NCI-H2196 (cell line): ENCODE data around the gene DENND2A.
"Not testable (repeated sequence)": the region's sequence is repeated elsewhere in the genome, so short reads cannot be mapped to it uniquely, and the experiment has no call there.

Experiments
- DNase-seq: peaks from one replicate; lab custom pipeline; 2025; ENCODE audit not compliant: unreplicated experiment; lab: John Stamatoyannopoulos, UW

DENND2A gene

DNA sequence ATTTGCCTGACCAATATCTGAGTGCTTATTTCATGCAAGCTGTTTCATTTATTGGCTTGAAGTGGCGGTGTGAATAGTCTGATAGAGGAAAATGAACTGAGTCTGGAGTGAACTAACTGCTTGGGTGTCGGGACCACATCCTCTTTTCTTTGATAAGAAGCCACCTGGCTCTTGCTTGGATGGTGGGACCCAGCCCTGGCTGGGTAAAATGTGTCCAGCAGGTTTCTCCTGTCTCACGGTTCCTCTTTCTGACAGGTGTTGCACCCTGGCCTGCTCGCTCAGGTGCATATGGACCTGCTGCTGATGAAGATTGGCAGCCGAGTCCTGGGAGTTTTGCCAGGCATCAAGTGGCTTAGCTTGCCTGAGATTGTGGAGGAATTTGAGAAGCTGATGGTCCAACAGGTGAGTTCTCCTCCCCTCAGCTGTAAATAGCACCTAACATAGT, 33.8 kb upstream of the DENND2A start:
- peak; percentile 21 for DNase-seq

DNA sequence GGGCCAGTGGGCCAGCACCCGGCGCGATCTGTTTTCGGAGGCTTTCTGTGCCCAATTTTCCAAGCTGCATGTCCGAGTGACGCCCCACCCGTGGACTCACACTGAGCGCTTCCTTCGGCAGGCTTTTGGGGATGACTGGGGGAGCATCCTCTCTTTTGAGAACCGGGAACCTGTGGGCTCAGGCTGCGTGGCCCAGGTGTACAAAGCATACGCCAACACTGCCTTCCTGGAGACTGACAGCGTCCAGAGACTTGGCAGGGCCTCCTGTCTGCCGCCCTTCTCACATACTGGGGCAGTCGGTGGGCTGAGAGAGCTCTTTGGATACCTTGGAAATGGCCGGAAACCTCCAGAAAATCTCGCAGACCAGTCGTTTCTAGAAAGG, 33.2 kb upstream of the DENND2A start:
- DNase-seq = no peak

DNA sequence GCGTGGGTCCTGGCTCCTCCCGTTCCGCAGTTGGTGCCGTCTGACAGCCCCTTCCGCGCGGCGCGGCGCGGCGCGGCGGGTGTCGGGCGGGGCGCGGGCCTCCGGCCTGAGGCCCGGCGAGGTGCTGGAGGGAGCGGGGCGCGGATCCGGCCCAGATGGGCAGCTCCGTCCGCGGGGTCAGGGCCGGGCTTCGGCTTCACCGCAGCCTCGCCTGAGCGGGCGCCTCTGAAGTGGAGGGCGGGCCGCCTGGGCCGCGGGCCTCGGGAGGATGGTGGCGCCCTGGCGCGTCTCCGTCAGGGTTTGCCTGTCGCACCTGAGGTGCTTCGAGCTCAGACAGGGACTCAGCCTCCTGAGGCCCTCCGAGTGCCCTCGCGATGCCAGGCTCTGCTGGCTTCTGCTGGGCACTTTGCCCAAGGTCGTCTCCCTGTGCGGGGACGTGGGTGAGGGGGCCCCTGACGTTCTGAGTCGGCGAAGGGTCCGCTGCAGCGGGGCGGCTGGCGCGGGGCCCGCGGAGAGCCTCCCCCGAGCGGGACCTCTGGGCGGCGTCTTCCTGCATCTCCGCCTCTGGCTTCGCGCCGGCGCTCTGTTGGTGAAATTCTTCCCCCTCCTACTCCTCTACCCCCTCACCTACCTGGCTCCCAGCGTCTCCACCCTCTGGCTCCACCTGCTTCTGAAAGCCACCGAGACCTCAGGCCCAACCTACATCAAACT, 32.6 kb upstream of the DENND2A start:
- DNase-seq = peak; percentile 58

DNA sequence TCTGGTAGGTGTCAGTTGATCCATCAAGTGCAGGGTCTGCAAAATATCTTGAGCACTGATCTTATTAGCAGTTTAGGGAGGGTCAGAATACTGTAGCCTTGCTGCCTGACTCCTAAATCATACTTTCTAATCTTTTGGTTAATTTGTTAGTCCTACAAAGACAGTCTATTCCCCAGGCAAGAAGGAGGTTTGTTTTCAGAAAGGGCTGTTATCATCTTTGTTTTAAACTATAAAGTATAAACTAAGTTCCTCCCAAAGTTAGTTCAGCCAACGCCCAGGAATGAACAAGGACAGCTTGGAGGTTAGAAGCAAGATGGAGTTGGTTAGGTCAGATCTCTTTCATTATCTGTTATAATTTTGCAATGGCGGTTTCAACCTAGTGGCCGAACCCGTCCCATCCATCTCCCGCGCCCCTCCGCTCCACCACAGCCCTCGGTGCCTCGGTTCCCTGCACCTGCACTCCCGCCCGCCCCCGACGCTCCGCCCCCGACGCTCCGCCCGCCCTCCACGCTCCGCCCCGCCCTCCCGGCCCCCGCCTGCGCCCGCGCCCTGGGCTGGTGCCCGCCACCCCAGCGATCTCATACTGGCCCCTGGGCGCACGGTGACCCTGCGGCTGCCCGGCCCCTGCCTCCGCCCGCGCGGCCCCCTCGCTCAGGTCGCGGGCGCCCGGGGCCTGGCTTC, 31.9 kb upstream of the DENND2A start, which contains the start of gene ADCK2:
TSS of gene ADCK2 (plus strand) at position 564 of the 681 bp plus-strand sequence. CDS start 386 bp downstream, outside the sequence.
- peak; percentile 53 for DNase-seq

DNA sequence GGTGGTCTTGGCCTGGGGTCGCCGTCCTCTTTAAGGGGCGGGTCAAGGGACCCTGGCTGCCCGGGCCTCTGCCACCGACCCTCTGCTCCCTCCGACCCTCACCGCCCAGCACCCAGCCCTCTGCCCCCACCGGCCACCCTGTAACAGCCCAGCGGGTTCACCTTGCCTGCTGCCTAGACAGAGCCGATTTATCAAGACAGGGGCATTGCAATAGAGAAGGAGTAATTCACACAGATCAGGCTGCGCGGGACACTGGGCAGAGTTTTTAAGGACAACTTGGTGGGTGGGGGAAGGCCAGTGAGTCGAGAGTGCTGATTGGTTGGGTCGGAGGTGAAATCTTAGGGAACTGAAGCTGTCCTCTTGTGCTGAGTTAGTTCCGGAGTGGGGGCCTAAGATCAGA, 31.4 kb upstream of the DENND2A start:
- no peak for DNase-seq

DNA sequence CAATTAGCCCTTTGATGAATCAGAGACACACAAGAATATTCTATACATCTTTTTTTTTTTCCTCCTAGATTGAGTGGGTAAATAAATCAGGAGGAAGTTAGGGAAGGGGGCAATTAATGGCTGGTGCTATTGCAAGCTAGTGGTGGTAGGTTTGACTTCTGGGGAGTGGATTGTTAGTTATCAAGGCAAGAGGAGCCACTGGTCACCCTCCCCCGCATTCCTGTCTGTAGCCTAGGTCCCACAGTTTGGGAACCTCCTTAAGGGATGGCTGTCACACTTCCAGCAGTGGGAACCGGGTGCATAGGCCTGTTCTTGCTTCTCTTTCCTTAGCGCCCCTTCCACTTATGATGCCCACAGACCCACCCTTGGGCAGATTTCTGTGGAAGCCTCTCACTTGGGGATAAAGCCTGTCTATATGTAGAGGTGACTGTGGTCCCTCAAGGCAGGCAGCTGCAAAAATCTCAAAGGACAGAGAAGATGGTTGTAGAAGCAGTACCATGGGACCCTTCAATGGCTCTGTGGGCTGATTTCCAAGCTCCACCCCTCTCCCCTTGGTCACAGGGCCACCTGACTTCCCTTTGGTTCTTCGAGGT, 29.8 kb upstream of the DENND2A start:
- no peak for DNase-seq

DNA sequence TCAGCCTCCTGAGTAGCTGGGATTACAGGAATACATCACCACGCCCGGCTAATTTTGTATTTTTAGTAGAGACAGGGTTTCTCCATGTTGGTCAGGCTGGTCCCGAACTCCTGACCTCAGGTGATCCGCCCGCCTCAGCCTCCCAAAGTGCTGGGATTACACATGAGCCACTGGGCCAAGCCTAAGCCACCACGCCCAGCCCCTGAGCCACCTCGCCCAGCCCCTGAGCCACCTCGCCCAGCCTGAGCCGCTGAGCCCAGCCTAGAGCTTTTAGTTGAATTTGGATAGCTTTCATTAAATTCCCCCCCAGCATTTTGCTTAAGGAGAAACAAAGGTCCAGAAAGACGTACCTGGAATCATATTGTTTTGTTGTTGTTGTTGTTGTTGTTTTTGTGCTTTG, 29.2 kb upstream of the DENND2A start:
- DNase-seq = not testable (repeated sequence)

DNA sequence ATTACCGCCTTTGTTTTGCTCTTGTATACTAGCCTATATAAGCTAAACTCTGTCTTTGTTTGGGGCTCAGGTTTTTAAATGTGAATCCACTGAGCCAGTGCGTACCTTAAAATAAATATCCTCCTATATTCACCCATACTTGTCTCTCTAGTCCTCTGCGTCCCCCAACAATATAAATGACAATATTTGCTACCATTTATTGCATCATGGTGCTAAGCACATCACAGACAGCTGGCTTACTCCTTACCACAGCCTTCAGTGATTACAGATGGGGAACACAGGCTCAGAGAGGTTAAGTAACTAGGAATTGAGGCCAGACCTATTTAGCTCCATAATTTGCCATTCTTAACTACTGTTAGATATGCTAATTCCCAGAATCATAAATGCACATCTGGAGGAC, 28.7 kb upstream of the DENND2A start:
- no peak for DNase-seq

DNA sequence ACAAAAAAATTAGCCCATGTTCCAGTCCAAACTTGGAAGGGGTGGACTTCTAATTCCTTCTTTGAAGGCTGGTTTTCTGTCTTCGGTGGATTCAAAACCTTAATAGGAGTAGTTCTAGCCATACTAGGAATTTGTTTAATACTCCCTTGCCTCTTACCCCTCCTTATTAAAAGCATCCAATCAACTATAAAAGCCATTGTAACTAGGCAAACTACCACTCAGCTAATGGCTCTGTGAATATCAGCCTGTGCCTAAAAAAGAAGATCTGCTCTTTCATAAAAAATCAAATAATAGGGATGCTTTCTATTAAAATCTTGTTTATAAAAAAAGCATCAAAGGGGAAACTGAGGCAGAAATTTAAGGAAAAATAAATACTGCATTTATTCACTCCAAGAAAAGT, 28.0 kb upstream of the DENND2A start:
- no peak for DNase-seq

DNA sequence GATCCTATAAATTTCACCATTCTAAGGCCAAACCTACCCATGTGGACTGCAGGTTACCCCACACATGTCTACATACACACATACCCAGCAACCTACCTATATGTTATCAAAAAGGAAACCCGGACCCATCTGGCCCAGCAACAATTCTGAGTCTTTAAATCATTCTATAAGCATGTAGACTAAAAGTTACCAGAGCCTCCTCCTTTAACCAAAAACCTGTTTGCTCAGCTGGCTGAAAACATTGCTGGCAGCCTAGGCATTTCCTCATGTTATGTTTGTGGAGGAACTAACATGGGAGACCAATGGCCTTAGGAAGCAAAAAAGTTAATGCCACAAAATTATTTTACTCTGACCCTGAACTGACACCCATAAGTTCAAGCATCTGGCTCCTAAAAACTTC, 26.9 kb upstream of the DENND2A start:
- no peak for DNase-seq

DNA sequence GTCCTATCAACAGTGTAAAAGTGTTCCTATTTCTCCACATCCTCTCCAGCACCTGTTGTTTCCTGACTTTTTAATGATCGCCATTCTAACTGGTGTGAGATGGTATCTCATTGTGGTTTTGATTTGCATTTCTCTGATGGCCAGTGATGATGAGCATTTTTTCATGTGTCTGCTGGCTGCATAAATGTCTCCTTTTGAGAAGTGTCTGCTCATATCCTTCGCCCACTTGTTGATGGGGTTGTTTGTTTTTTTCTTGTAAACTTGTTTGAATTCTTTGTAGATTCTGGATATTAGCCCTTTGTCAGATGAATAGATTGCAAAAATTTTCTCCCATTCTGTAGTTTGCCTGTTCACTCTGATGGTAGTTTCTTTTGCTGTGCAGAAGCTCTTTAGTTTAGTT, 22.3 kb upstream of the DENND2A start:
- DNase-seq = not testable (repeated sequence)

DNA sequence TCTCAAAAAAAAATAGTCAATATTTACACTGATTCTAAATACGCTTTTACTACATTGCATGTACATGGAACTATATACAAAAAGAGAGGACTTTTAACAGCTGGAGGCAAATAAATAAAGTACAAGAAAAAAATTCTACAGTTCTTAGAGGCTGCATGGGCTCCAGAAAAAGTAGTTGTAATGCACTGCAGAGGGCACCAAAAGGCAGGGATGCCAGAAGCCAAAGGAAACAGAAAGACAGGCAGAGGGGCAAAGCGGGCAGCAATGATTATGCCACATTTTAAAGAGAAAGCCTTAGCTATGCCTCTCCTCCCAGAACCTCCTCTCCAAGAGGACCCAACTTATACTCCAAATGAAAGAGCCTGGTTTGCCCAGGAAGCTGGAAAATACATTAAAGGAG, 20.5 kb upstream of the DENND2A start:
- DNase-seq = no peak

DNA sequence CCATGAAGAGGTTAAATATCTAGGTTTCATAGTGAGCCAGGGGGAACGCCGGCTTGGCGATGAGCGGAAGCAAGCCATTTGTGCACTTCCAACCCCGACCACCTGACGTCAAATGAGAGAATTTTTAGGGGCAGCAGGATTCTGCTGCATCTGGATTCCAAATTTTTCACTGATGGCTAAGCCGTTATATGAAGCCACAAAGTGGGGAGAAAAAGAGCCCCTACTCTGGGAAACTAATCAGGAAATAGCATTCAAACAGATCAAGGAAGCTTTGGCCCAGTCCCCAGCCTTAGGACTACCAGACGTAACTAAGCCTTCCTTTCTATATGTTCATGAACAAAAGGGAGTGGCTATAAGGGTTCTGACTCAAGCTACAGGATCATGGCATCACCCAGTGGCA, 19.2 kb upstream of the DENND2A start:
- DNase-seq = no peak

DNA sequence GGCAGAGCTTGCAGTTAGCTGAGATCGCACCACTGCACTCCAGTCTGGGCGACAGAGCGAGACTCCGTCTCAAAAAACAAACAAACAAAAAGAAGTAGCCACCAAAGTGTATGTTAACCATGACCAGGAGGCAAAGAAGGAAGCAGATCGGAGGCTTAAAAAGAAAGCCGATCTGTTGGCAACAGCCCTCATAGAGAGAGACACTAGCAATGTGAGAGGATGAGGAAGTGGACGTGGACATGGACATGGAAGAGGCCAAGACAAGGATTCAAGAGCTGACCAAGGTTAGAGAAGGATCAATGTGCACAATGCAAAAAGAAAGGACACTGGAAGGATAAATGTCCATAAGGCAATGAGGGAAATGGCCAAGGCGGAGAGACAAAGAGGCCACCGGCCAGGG, 17.3 kb upstream of the DENND2A start:
- no peak for DNase-seq

DNA sequence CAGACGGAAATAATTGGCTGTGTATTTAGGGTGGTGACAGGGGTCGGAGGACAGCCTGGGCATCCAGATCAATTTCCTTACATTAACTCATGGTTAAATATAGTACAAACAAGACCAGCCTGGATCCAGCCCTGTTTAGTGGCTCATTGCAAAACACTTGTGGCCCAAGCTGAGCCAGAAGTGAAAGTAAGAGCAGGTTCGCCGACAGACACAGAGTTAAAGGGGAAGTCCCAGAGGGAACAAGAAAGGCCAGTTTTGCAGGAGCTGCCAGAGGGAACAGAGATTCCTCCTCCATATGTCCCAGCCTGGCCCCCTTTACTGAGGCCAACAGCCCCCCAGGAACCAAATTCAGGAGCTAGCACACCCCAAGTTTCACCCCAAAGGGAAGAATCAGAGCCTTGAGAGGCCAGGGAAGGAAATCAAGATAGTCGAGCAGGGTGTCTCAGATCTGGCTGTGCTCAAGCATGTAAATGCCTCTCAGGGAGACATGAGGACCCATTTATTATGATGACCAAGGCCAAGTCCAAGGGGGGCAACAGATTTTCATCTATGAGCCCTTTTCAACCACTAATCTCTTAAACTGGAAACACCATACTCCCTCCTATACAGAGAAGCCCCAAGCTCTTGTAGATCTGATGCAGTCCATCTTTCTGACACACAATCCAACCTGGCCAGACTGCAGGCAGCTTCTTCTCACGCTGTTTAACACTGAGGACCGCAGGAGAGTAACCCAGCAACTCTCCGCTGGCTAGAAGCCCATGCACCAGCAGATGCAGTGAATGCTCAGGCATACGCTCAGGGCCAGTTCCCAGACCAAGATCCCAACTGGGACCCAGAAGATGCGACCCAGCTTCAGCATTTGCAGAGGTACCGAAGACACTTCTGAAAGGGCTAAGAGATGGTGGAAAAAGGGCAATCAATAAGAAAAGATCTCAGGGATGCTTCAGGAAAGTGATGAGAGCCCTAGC, 16.2 kb upstream of the DENND2A start:
- DNase-seq = peak; percentile 52

DNA sequence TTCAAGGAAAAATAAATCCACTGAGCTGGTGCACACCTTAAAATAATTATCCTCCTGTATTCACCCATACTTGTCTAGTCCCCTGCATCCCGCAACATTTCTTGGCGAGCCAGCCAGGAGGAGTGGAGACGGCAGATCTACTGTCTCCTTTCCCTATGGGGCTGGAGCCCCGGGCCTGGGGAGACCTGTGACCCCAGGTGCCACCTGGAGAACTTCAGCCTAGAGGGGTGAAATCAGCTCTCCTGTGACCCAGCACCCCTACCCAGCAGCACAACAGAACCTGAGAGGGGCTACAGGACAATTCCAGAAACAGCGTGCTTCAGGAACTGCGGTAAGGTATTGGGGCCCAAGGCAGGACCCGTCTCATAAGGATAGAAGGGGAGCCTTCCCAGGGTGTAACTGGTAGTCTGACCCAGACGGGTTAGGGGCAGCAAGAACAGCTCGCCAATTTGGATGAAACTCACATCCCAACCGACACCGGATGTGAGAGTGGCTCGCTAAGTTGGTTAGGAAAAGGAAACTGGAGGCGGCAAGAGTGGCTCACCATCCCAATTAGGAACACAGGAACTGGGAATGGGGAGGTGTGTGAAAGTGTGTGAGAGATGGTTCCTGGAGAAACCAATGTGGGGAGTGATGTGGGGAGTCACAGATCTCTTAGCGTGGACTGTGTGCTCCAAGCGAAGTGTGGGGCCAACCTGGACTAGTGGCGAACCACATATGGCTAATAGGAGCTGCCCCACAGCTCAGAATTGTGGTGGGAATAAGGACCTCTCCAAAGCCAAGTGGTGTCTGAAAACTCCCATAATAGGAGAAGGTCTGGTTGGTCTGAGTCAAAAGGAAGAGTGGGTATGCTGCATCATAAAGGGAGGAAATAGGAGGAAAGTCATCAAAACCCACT, 15.1 kb upstream of the DENND2A start:
- no peak for DNase-seq

DNA sequence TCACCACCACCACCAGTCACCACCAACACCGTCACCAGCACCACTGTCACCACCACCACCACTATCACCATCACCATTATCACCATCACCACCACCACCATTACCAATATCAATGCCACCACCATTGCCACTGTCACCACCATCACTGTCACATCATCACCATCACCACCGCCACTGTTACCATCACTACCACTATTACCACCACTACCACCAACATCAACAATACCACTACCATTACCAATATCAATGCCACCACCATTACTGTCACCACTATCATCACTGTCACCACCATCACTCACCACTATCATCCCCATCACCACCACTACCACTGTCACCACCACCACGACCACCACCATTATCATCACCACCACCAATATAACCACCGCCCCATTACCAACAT, 14.0 kb upstream of the DENND2A start:
- DNase-seq = no peak

DNA sequence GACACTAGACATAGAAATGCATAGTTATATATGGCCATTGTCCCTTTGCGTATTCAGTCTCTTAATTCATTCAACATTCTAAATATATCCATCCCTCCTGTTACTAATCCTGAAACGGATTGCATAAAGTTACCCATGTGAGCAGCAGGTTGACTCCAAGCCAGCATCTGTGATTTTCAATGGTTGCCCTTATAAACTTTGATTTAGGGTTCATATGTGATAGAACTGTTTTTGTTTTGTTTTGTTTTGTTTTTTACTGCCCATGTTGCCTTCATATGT, 13.4 kb upstream of the DENND2A start:
- peak; percentile 10 for DNase-seq

DNA sequence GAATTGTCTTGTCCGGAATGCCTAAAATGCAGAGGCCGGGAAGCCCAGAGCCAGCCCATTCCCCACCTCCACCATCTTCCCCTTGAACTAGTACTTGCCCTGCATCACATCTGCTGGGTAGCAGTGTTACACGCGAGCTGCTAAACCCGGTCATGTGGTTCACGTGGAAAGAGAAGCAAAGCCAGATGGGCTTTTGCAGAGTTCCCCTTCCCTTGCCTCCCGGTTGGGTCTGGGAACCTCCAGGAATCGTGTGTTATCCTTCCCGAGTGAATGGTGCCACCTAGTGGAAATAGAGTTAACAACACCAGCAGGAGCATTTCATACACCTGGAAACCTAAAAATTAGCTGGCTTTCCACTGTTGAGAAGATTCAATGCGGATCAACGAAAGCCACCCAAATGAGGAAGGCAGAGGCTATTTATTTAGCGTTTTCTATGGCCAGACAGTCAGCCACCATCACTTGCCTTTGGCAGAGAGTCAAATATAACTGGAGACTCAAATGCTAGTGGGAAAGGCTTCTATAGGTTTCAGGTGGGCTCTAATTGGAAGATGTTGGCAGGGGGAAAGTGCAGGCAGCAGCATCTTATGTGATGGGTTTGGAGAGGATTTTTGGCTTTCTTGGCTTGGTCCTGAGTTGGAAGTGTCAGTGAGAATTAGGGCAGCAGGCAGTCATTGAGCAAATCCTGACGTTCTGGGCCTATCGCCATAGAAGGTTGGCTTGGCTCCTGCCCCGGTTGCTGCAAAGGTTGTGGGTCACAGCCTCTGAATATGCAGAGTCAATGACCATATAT, 12.9 kb upstream of the DENND2A start:
- peak; percentile 86 for DNase-seq

DNA sequence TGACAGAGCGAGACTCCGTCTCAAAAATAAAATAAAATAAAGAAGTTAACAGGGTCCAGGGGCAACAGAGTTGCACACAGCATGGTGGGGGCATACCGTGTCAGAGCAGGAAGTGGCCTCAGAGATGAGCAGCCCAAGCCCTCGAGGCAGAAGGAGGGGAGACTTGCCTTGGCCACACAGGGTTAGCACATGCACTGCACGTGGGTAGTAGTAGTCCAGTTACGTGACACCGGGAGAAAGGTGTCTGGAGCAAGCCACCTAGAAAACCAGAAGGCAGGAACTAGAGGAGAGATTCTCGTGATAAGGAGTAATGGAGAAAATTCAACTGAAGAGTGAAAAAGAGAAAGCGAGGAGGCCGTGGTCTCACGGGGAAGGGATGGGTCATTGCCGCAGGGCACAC, 9.8 kb upstream of the DENND2A start:
- no peak for DNase-seq
